GM12878 (cell line): ENCODE measurements around the gene CIB2. TPM values are rescaled to one million over a fixed set of nuclear protein-coding genes. Genes with fewer than 3 reads are reported as not detected.

Source experiments
- ATAC-seq: fragments of 200-7000 bp; cut with Tn5 transposase; 3 replicates; pipeline ENCODE4 v1.9.1; 2020; ENCODE audit warnings: mild to moderate bottlenecking, moderate library complexity
- BruUV-seq: library from RNA; stranded (reverse); fragments of 400-500 nt; replicated peaks from 2 replicates; lab custom pipeline; 2021; lab: Mats Ljungman, UMichigan
- CTCF ChIA-PET: fragments of 300-600 bp; sonication (Branson Sonifier 250); formaldehyde crosslinking; extraction: SDS; loops from one replicate; lab custom pipeline; 2021; ENCODE audit warnings: inconsistent platforms; lab: Yijun Ruan, JAX
- POLR2A ChIA-PET: fragments of 350-600 bp; formaldehyde crosslinking; extraction: SDS; loops from one replicate; lab custom pipeline; 2021; ENCODE audit warnings: inconsistent platforms; lab: Charles Lee
- RAD21 ChIA-PET: fragments of 300-600 bp; sonication (Branson Sonifier 250); formaldehyde crosslinking; loops from one replicate; lab custom pipeline; 2023; ENCODE audit warnings: antibody characterized with exemption; ENCODE audit not compliant: unreplicated experiment; lab: Charles Lee
- SMC1A ChIA-PET: fragments of 300-600 bp; sonication (Branson Sonifier 250); formaldehyde crosslinking; loops from one replicate; lab custom pipeline; 2023; ENCODE audit not compliant: unreplicated experiment, uncharacterized antibody; lab: Charles Lee
- DNase-seq: peaks from one replicate; pipeline ENCODE4 v3.0.0-alpha.2; 2011; ENCODE audit warnings: low read depth, low spot score
- FAIRE-seq: peaks from 3 replicates; lab custom pipeline; 2011; peaks lifted over from hg19 to GRCh38; lab: Jason Lieb, UNC
- H2AFZ ChIP-seq: 2 replicates; pipeline ENCODE4 v1.6.0; 2011; ENCODE audit warnings: low read depth, low read length, control low read depth; ENCODE audit not compliant: control insufficient read depth
- H3K27ac ChIP-seq: 2 replicates; pipeline ENCODE4 v1.5.1; 2011; ENCODE audit warnings: control low read depth; ENCODE audit not compliant: control insufficient read depth, insufficient read depth
- H3K27me3 ChIP-seq, 2 experiments: replicated peaks in 1 of 2; 2 replicates each; pipeline versions ENCODE4 v1.6.0 to v1.6.1; 2011; ENCODE audit warnings: low read length in 1 of 2; ENCODE audit not compliant: control insufficient read depth in 2 of 2, insufficient read depth in 2 of 2
- H3K36me3 ChIP-seq, 2 experiments: 2 replicates each; pipeline ENCODE4 v1.5.1; 2011; ENCODE audit warnings: low read length in 1 of 2; ENCODE audit not compliant: control insufficient read depth in 2 of 2, insufficient read depth in 2 of 2
- H3K4me1 ChIP-seq: 2 replicates; pipeline ENCODE4 v1.6.1; 2011; ENCODE audit warnings: mild to moderate bottlenecking, low read length, moderate library complexity, mixed read lengths; ENCODE audit not compliant: control insufficient read depth, insufficient read depth
- H3K4me2 ChIP-seq: 2 replicates; pipeline ENCODE4 v1.6.0; 2011; ENCODE audit warnings: control low read depth; ENCODE audit not compliant: control insufficient read depth, insufficient read depth
- H3K4me3 ChIP-seq: fragments of 200-600 bp; sonication (generic); 2 replicates; pipeline ENCODE4 v1.5.1; 2016
- H3K79me2 ChIP-seq: 2 replicates; pipeline ENCODE4 v1.6.0; 2011; ENCODE audit warnings: low read length; ENCODE audit not compliant: control insufficient read depth, insufficient read depth
- H3K9ac ChIP-seq: 2 replicates; pipeline ENCODE4 v1.8.0; 2011; ENCODE audit warnings: low read length, control low read depth, mixed read lengths; ENCODE audit not compliant: control insufficient read depth, insufficient read depth
- H3K9me3 ChIP-seq: replicated peaks from 3 replicates; pipeline ENCODE4 v1.5.1; 2011; ENCODE audit warnings: mild to moderate bottlenecking, low read length; ENCODE audit not compliant: control insufficient read depth, insufficient read depth
- H4K20me1 ChIP-seq: 2 replicates; pipeline ENCODE4 v1.6.0; 2011; ENCODE audit not compliant: control insufficient read depth, insufficient read depth
- ZNF384 ChIP-seq: IDR thresholded peaks from 2 replicates; pipeline ENCODE4 v1.6.1; 2012; ENCODE audit warnings: low read depth, mild to moderate bottlenecking, low read length, improper control_type of control experiment, borderline replicate concordance
- WGBS: methylation state at CpG from one replicate; pipeline ENCODE4 v1.1.6; 2016; ENCODE audit warnings: low lambda C conversion rate; ENCODE audit not compliant: insufficient replicate concordance, insufficient coverage; ENCODE audit errors: missing lambda C conversion rate; 5-methylcytosine and 5-hydroxymethylcytosine counted together
- in situ Hi-C: fragments of 300-500 bp; cut with MboI; formaldehyde crosslinking; loops from 9 replicates; pipeline ENCODE4 v1.14.3; 2018; ENCODE audit warnings: mixed read lengths
- intact Hi-C: fragments of 100-400 bp; cut with micrococcal nuclease; formaldehyde crosslinking; loops from one replicate; pipeline ENCODE4 v1.14.2; 2022; ENCODE audit not compliant: unreplicated experiment
- polyA plus RNA-seq, 11 experiments: library from polyadenylated mRNA; depleted of rRNA in 4 of 11; unstranded in 6 of 11; stranded (reverse) in 5 of 11; fragments of >200 nt; fragmentation: Nextera tagmentation in 4 of 11; fragmentation: Illumina TruSeq in 1 of 11; extraction: Ambion mirVana in 4 of 11; extraction: Trizol in 1 of 11; gene quantifications; 1 replicate in 1 of 11; 2 replicates in 10 of 11; pipeline versions ENCODE4 v1.2.1 to v1.2.3, GENCODE V29; 2011 to 2016; ENCODE audit warnings: inconsistent platforms in 2 of 11, missing spikeins in 2 of 11, low read depth in 1 of 11
- total RNA-seq, 4 experiments: library from RNA; depleted of rRNA in 3 of 4; stranded (reverse); fragments of >200 nt in 3 of 4; fragmentation: Illumina TruSeq in 1 of 4; extraction: Trizol in 1 of 4; gene quantifications; 2 replicates each; pipeline versions ENCODE4 v1.2.1 to v1.2.3, GENCODE V29; 2013 to 2021
- TF ChIP-seq, protein P1 (sequence below): fragments of 450-650 bp; conservative IDR thresholded peaks from 2 replicates; pipeline ENCODE4 v1.6.1; 2017; ENCODE audit warnings: mild to moderate bottlenecking, moderate library complexity

Gene CIB2
- total and polyA plus RNA-seq, 10 of the 15 experiments (the other 5 are each of a cell fraction or from before 2014, with no cell fraction given) = 0.56 to 12.1 (median 7.1) TPM

DNA sequence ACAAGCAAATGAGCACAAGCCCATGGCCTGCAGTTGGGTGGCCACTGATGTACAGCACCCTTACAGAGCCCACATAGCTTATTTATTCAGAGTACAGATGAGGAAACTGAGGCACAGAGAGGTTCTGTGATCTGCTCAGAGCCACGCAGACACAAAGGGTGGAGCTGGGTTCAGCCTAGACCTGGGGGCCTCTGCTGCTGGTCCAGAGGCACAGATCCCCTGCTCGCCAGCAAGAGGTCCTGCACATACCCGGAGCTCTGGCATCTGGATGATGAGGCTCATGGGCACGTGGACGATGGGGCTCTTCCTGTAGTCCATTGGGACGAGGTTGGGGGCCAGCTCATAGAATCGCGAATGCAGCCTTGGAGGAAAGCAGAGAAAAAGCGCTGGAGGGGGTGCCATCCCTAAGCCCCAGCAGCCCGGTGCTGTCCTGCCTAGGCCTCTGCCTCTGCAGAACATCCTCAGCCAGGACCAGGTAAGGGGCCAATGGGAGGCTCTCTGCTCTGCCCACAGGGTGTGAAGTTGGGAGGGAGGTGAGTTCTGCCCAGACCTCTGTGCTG, 20.2 kb downstream of the CIB2 start:
- CTCF ChIA-PET = interaction anchor here (0.7 to 14.0 kb wide), 12 partner anchors 11 to 154 kb away, joined by 3 to 327 read pairs (median 15); partner anchors contain the start of genes CIB2 and TBC1D2B
- no peaks in the 10 kb centered on the region for H3K79me2 ChIP-seq
- no peak for DNase-seq
- POLR2A ChIA-PET = no interaction called here
- RAD21 ChIA-PET = interaction anchor here (1.1 to 10.3 kb wide), 8 partner anchors 40 to 152 kb away, joined by 3 to 157 read pairs (median 38); no protein-coding TSS in a partner anchor
- TF ChIP-seq, protein P1, sequence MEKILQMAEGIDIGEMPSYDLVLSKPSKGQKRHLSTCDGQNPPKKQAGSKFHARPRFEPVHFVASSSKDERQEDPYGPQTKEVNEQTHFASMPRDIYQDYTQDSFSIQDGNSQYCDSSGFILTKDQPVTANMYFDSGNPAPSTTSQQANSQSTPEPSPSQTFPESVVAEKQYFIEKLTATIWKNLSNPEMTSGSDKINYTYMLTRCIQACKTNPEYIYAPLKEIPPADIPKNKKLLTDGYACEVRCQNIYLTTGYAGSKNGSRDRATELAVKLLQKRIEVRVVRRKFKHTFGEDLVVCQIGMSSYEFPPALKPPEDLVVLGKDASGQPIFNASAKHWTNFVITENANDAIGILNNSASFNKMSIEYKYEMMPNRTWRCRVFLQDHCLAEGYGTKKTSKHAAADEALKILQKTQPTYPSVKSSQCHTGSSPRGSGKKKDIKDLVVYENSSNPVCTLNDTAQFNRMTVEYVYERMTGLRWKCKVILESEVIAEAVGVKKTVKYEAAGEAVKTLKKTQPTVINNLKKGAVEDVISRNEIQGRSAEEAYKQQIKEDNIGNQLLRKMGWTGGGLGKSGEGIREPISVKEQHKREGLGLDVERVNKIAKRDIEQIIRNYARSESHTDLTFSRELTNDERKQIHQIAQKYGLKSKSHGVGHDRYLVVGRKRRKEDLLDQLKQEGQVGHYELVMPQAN = no peak
- TF ChIP-seq ZNF384 = no peak
- TF ChIP-seq, all 136 proteins: peak for 0
- Histone ChIP-seq H3K27ac (no peak overlapping the region), H2AFZ (no peak overlapping the region), H3K4me1 (peaks cover 4% of the 10 kb centered on the region), H3K9me3 (no peaks in the 10 kb centered on the region), H3K36me3 (no peaks in the 10 kb centered on the region), H3K27me3 (no peaks in the 10 kb centered on the region), H3K4me3 (no peak overlapping the region), H4K20me1 (no peaks in the 10 kb centered on the region), H3K4me2 (no peak overlapping the region), H3K9ac (no peak overlapping the region)
- SMC1A ChIA-PET = interaction anchor here (1.2 to 13.4 kb wide), 7 partner anchors 13 to 154 kb away, joined by 3 to 184 read pairs (median 77); partner anchors contain the start of gene TBC1D2B
- intact Hi-C loops = loop anchor here (5.0 kb wide), 2 partner anchors 311 to 371 kb away; no protein-coding TSS in a partner anchor
- ATAC-seq (no peak), FAIRE-seq (no peak)
- 53% methylated on average over 10 of the region's 10 CpGs for WGBS
- no TSS peak for BruUV-seq
- in situ Hi-C loops = loop anchor here (5.0 to 10.0 kb wide), 4 partner anchors 86 to 604 kb away; no protein-coding TSS in a partner anchor
